ENCODE results near the gene NEU1.
"Not testable (repeated sequence)": the region's sequence is repeated elsewhere in the genome, so short reads cannot be mapped to it uniquely, and the experiment has no call there.

The NEU1 gene

GRCh38 chr6:31815025-31815838, 47.4 kb downstream of the NEU1 start, which contains the start of the genes HSPA1A and HSPA1L:
TSS of gene HSPA1A (plus strand) at chr6:31815543. CDS start at chr6:31815757, 214 bp downstream.
TSS of gene HSPA1L (minus strand) at chr6:31815283. CDS start at chr6:31811972, 3,311 bp downstream.
- DNase-seq, result peak; percentile 98

- DNase-seq, result peak; percentile 99
These were observed 48.0 kb downstream of the NEU1 start for GRCh38 chr6:31814677-31815024.

GRCh38 chr6:31813465-31813849, 49.2 kb downstream of the NEU1 start:
- DNase-seq, result no peak

- DNase-seq, result no peak
These were observed 51.0 kb downstream of the NEU1 start for GRCh38 chr6:31811645-31812044.

DNA sequence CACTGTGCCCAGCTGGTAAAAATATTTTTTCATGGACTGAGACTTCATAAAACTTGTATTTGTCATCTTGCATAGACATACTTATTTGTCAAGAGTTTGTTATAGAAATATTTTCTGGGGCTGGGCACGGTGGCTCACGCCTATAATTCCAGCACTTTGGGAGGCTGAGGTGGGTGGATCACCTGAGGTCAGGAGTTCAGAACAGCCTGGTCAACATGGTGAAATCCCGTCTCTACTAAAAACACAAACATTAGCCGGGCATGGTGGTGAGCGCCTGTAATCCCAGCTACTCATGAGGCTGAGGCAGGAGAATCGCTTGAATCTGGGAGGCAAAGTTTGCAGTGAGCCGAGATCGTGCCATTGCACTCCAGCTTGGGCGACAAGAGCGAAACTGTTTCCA, 54.0 kb downstream of the NEU1 start:
- not testable (repeated sequence) for DNase-seq
